Measurements from ENCODE around the gene MYOM3.
A peak's percentile ranks its signal among the peaks of the same experiment; 100 is the strongest.
"Not testable (repeated sequence)": the region's sequence is repeated elsewhere in the genome, so short reads cannot be mapped to it uniquely, and the experiment has no call there.

The MYOM3 gene

GRCh38 chr1:24032981-24033380 lies 79.0 kb downstream of the MYOM3 start:
- H4K20me1 ChIP-seq (ENCODE audit: insufficient read depth, low read length) = no peaks in the 10 kb centered on the region
- H3K9ac ChIP-seq (ENCODE audit: low read length) = no peak overlapping the region
- H3K27me3 ChIP-seq (ENCODE audit: insufficient read depth, low read length) = no peaks in the 10 kb centered on the region
- no peaks in the 10 kb centered on the region for H3K4me1 ChIP-seq (ENCODE audit: insufficient read depth, low read length, severe bottlenecking)
- H3K36me3 ChIP-seq (ENCODE audit: insufficient read depth, low read length) = no peaks in the 10 kb centered on the region
- H3K9me2 ChIP-seq (ENCODE audit: low read depth, low read length) = no peaks in the 10 kb centered on the region
- H2AFZ ChIP-seq (ENCODE audit: low read length) = no peak overlapping the region
- no peaks in the 10 kb centered on the region for H3K9me3 ChIP-seq (ENCODE audit: low read length)
- no peak overlapping the region for H3K4me3 ChIP-seq (ENCODE audit: low read depth, low read length, poor library complexity, severe bottlenecking)
- no peaks in the 10 kb centered on the region for H3F3A ChIP-seq (ENCODE audit: insufficient read depth, low read length)
- no peak overlapping the region for H3K4me2 ChIP-seq (ENCODE audit: low read length)
- TF ChIP-seq CTCF (IDR thresholded peaks at IDR 0.05; ENCODE audit: low read length) (no peak), EZH2 (IDR thresholded peaks at IDR 0.05; ENCODE audit: borderline replicate concordance, low read length) (no peak)
- no peaks in the 10 kb centered on the region for H3K79me2 ChIP-seq (ENCODE audit: insufficient read depth, low read length)
- H3K27ac ChIP-seq (ENCODE audit: low read depth, low read length, poor library complexity, severe bottlenecking) = no peak overlapping the region

- not testable (repeated sequence) for H3K36me3 ChIP-seq (ENCODE audit: insufficient read depth, low read length); H4K20me1 ChIP-seq (ENCODE audit: insufficient read depth, low read length); H3K27ac ChIP-seq (ENCODE audit: low read depth, low read length, poor library complexity, severe bottlenecking); H3K79me2 ChIP-seq (ENCODE audit: insufficient read depth, low read length); H3K4me2 ChIP-seq (ENCODE audit: low read length); H3K9ac ChIP-seq (ENCODE audit: low read length); H3K4me1 ChIP-seq (ENCODE audit: insufficient read depth, low read length, severe bottlenecking); H3K9me2 ChIP-seq (ENCODE audit: low read depth, low read length); H3F3A ChIP-seq (ENCODE audit: insufficient read depth, low read length); H3K4me3 ChIP-seq (ENCODE audit: low read depth, low read length, poor library complexity, severe bottlenecking); H3K9me3 ChIP-seq (ENCODE audit: low read length); H3K27me3 ChIP-seq (ENCODE audit: insufficient read depth, low read length); H2AFZ ChIP-seq (ENCODE audit: low read length)
Observed at GRCh38 chr1:24030976-24031516, 80.9 kb downstream of the MYOM3 start.

GRCh38 chr1:24027838-24028468 lies 84.0 kb downstream of the MYOM3 start:
- no peaks in the 10 kb centered on the region for H3K36me3 ChIP-seq (ENCODE audit: insufficient read depth, low read length)
- no peak overlapping the region for H2AFZ ChIP-seq (ENCODE audit: low read length)
- no peaks in the 10 kb centered on the region for H3K4me1 ChIP-seq (ENCODE audit: insufficient read depth, low read length, severe bottlenecking)
- no peak overlapping the region for H3K27ac ChIP-seq (ENCODE audit: low read depth, low read length, poor library complexity, severe bottlenecking)
- no peaks in the 10 kb centered on the region for H4K20me1 ChIP-seq (ENCODE audit: insufficient read depth, low read length)
- H3K27me3 ChIP-seq (ENCODE audit: insufficient read depth, low read length) = no peaks in the 10 kb centered on the region
- no peaks in the 10 kb centered on the region for H3K9me3 ChIP-seq (ENCODE audit: low read length)
- no peak overlapping the region for H3K4me2 ChIP-seq (ENCODE audit: low read length)
- no peaks in the 10 kb centered on the region for H3K9me2 ChIP-seq (ENCODE audit: low read depth, low read length)
- H3F3A ChIP-seq (ENCODE audit: insufficient read depth, low read length) = no peaks in the 10 kb centered on the region
- no peaks in the 10 kb centered on the region for H3K79me2 ChIP-seq (ENCODE audit: insufficient read depth, low read length)
- TF ChIP-seq CTCF (IDR thresholded peaks at IDR 0.05; ENCODE audit: low read length) = peak; percentile 72
- no peak for TF ChIP-seq EZH2 (IDR thresholded peaks at IDR 0.05; ENCODE audit: borderline replicate concordance, low read length)
- H3K4me3 ChIP-seq (ENCODE audit: low read depth, low read length, poor library complexity, severe bottlenecking) = no peak overlapping the region
- H3K9ac ChIP-seq (ENCODE audit: low read length) = no peak overlapping the region

All from OCI-LY1 (cell line).